Gastroesophageal sphincter (tissue), 3 donors: Measurements from ENCODE around the gene MRAP2.

ENCODE experiments used
- CTCF ChIP-seq, 4 experiments: fragments of 200-600 bp in 2 of 4; fragments of 450-650 bp in 2 of 4; sonication (generic) in 1 of 4; IDR thresholded peaks; one replicate each; pipeline ENCODE4 v1.5.1; 2017 to 2019; ENCODE audit warnings: antibody characterized with exemption in 4 of 4, mild to moderate bottlenecking in 2 of 4, moderate library complexity in 2 of 4
- POLR2A ChIP-seq, 2 donors: fragments of 450-650 bp; IDR thresholded peaks; one replicate each; pipeline ENCODE4 v1.6.1; 2017; ENCODE audit warnings: antibody characterized with exemption in 2 of 2, mild to moderate bottlenecking in 2 of 2, moderate library complexity in 1 of 2

- TF ChIP-seq POLR2A (IDR thresholded peaks at IDR 0.05) (no peak), CTCF (IDR thresholded peaks at IDR 0.05) (no peak)
Observed at GRCh38 chr6:84135291-84135690, 101.7 kb downstream of the MRAP2 start.
